HL-60 (cell line): ENCODE data around the gene ATP5F1A.

Source experiments
- DNase-seq, 2 experiments: peaks; one replicate each; pipeline ENCODE4 v3.0.0-alpha.2; 2010 to 2020; ENCODE audit warnings: low read depth in 1 of 2, low spot score in 1 of 2
- H3K27ac ChIP-seq: fragments of 250-450 bp; sonication (Bioruptor Pico); replicated peaks from 2 replicates; pipeline ENCODE4 v1.5.1; 2020; ENCODE audit warnings: mild to moderate bottlenecking, moderate library complexity
- H3K27me3 ChIP-seq: fragments of 250-450 bp; sonication (Bioruptor Pico); 2 replicates; pipeline ENCODE4 v1.5.1; 2021; ENCODE audit warnings: mild to moderate bottlenecking, moderate library complexity; ENCODE audit not compliant: insufficient read depth, poor library complexity, severe bottlenecking
- H3K4me3 ChIP-seq: replicated peaks from 2 replicates; pipeline ENCODE4 v1.5.1; 2011; ENCODE audit warnings: mild to moderate bottlenecking, control low read depth, low read length; ENCODE audit not compliant: insufficient read depth
- CTCF ChIP-seq: IDR thresholded peaks from one replicate; pipeline ENCODE4 v1.5.1; 2011; ENCODE audit warnings: low read length, control low read depth, inconsistent platforms; ENCODE audit not compliant: insufficient read depth
- GABPA ChIP-seq: IDR thresholded peaks from 2 replicates; pipeline ENCODE4 v1.6.1; 2012; ENCODE audit warnings: low read depth
- POLR2AphosphoS5 ChIP-seq: IDR thresholded peaks from 2 replicates; pipeline ENCODE4 v1.6.1; 2012; ENCODE audit warnings: low read depth
- SPI1 ChIP-seq: IDR thresholded peaks from 2 replicates; pipeline ENCODE4 v1.6.1; 2012; ENCODE audit warnings: low read depth, mild to moderate bottlenecking, borderline replicate concordance
- TF ChIP-seq, protein P1 (sequence below): IDR thresholded peaks from 2 replicates; pipeline ENCODE4 v1.6.1; 2012; ENCODE audit warnings: low read depth; ENCODE audit not compliant: insufficient replicate concordance

The ATP5F1A gene

DNA sequence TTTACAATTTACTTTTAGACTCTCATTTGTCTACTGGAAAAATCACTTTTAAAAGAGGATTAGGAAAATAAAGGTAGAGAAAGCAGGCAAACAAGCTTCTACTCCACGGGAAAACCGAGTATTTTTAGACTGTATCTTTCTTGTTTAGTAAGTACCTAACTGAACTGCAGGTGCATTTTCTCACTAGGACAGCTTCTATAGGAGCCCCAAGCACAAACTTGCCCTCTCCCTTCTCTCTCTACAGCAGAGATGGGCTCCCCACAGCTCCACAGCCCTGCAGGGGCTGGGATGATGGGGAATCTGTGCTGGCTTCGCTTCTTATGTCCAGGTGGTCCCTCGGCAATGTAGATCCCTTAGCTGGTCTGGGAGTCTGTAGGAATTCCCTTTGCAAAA is 42.3 kb downstream of the ATP5F1A start:
- TF ChIP-seq SPI1 = no peak
- TF ChIP-seq, protein P1, sequence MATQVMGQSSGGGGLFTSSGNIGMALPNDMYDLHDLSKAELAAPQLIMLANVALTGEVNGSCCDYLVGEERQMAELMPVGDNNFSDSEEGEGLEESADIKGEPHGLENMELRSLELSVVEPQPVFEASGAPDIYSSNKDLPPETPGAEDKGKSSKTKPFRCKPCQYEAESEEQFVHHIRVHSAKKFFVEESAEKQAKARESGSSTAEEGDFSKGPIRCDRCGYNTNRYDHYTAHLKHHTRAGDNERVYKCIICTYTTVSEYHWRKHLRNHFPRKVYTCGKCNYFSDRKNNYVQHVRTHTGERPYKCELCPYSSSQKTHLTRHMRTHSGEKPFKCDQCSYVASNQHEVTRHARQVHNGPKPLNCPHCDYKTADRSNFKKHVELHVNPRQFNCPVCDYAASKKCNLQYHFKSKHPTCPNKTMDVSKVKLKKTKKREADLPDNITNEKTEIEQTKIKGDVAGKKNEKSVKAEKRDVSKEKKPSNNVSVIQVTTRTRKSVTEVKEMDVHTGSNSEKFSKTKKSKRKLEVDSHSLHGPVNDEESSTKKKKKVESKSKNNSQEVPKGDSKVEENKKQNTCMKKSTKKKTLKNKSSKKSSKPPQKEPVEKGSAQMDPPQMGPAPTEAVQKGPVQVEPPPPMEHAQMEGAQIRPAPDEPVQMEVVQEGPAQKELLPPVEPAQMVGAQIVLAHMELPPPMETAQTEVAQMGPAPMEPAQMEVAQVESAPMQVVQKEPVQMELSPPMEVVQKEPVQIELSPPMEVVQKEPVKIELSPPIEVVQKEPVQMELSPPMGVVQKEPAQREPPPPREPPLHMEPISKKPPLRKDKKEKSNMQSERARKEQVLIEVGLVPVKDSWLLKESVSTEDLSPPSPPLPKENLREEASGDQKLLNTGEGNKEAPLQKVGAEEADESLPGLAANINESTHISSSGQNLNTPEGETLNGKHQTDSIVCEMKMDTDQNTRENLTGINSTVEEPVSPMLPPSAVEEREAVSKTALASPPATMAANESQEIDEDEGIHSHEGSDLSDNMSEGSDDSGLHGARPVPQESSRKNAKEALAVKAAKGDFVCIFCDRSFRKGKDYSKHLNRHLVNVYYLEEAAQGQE = no peak
- Histone ChIP-seq H3K27me3 (no peaks in the 10 kb centered on the region), H3K4me3 (no peak overlapping the region), H3K27ac (no peak overlapping the region)
- no peak for DNase-seq

- H3K4me3 ChIP-seq = no peak overlapping the region
- no peak for DNase-seq
- no peaks in the 10 kb centered on the region for H3K27me3 ChIP-seq
- H3K27ac ChIP-seq = no peak overlapping the region
- no peak for TF ChIP-seq GABPA
- TF ChIP-seq CTCF = no peak
- TF ChIP-seq POLR2AphosphoS5 = no peak
- TF ChIP-seq, protein P1 = no peak
- TF ChIP-seq SPI1 = no peak
Measured at GRCh38 chr18:46054956-46055837, 42.9 kb downstream of the ATP5F1A start.

DNA sequence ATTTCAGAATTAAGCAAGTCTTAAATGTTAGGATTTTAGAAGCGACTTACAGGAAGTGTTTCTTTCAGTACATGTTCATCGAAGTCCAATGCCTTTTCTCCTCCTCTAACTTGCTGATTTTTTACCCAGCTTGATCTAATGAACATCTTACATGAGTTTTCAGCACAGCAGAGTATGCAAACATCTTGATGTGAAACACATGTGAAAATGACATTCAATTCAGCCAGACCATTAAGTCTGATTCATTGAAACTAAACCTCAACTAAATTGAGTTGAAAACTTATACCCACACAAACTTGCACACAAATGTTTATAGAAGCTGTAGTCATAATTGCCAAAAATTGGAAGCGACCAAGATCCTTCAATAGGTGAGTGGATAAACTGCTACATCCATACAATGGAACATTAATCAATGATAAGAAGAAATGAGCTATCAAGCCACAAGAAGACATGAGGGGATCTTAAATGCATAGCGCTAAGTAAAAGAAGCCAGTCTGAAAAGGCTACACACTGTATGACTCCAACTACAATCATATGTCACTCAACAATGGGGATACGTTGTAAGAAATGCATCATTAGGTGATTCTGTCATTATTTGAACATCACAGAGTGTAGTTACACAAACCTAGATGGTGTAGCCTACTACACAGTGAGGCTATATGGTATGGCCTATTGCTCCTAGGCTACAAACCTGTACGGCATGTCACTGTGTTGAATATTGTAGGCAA is 44.6 kb downstream of the ATP5F1A start:
- TF ChIP-seq GABPA (no peak), CTCF (no peak), SPI1 (no peak), POLR2AphosphoS5 (no peak)
- TF ChIP-seq, protein P1 = no peak
- no peak overlapping the region for H3K4me3 ChIP-seq
- no peak overlapping the region for H3K27ac ChIP-seq
- no peak for DNase-seq
- no peaks in the 10 kb centered on the region for H3K27me3 ChIP-seq
